ENCODE measurements around the gene IFNGR2. TPM values are rescaled to one million over a fixed set of nuclear protein-coding genes. Genes with fewer than 3 reads are reported as not detected.

IFNGR2 gene
- total RNA-seq, 1 donor from 2014 or later = 32.1 TPM

DNA sequence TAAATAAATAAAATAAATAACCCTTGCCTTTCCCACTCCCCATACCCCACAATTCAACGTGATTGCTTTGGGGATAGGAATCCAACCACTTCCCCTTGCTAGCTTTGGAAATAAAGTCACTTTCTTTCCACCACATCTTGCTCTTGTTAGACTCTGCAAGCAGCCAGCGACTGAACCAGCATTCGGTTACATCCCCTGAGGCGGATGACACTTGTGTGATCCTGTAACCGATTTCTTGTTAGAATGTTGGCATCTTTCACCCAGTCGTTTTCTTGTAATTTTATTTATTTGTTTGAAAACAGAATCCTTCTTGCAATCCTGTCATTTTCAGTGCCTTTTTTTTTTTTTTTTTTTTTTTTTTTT, 1.6 kb upstream of the IFNGR2 start:
- peaks cover 6% of the 10 kb centered on the region for H3K4me1 Mint-ChIP-seq (ENCODE audit: unreplicated experiment)
- no peaks in the 10 kb centered on the region for H3K9me3 Mint-ChIP-seq (ENCODE audit: unreplicated experiment)
- H3K27me3 Mint-ChIP-seq (ENCODE audit: unreplicated experiment) = peaks cover 7% of the 10 kb centered on the region
- no peak for DNase-seq (ENCODE audit: low spot score)
- no peak overlapping the region for H3K4me3 Mint-ChIP-seq (ENCODE audit: unreplicated experiment)
- no peak for TF ChIP-seq CTCF (IDR thresholded peaks at IDR 0.05; ENCODE audit: unreplicated experiment)
- no peak overlapping the region for H3K27ac Mint-ChIP-seq (ENCODE audit: unreplicated experiment)
- H3K36me3 Mint-ChIP-seq (ENCODE audit: low read depth, unreplicated experiment) = peaks cover 3% of the 10 kb centered on the region

- H3K27me3 Mint-ChIP-seq (ENCODE audit: unreplicated experiment) = peaks cover 7% of the 10 kb centered on the region
- no peaks in the 10 kb centered on the region for H3K9me3 Mint-ChIP-seq (ENCODE audit: unreplicated experiment)
- no peak overlapping the region for H3K27ac Mint-ChIP-seq (ENCODE audit: unreplicated experiment)
- H3K4me1 Mint-ChIP-seq (ENCODE audit: unreplicated experiment) = peaks cover 6% of the 10 kb centered on the region
- DNase-seq (ENCODE audit: low spot score) = peak; percentile 20
- H3K4me3 Mint-ChIP-seq (ENCODE audit: unreplicated experiment) = peak overlapping the region; percentile 85
- no peak for TF ChIP-seq CTCF (IDR thresholded peaks at IDR 0.05; ENCODE audit: unreplicated experiment)
- peaks cover 3% of the 10 kb centered on the region for H3K36me3 Mint-ChIP-seq (ENCODE audit: low read depth, unreplicated experiment)
These were observed 923 bp upstream of the IFNGR2 start for GRCh38 chr21:33402001-33402979.

DNA sequence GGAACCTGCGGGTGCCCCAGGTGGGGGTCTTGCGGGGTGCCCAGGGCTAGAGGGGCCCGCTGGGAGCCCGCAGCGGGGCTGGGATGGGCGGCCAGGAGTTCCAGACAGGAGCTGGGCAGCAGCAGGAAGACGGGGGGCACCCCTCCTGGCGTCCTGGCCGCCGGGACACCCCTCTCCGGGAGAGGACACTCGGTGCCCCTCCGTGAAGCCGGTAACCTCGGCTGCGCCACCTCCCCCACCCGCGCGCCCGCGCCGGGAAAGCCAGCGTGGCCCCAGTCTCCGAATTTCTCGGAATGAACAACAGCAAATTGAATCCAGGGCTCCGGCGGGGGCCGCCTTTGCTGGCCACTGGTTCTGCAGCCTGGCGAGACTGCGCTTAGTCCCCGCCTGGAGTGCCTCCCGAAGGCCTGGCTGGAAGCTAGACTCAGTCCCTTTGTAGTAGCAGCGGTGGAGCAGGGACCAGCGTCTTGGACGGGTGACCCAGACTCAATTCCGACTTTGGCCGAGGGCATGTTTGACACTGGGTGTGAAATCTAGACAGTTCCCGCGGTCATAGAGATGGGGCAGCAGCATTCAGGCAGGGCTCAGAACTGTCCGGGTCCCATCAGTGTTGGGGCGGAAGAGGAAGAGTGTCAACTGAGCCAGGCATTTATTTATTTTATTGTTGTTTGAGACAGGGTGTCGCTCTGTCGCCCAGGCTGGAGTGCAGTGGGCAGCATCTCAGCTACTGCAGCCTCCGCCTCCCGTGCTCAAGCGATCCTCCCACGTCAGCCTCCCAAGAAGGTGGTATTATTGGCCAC, 773 bp downstream of the IFNGR2 start:
- Mint-ChIP-seq H3K4me3 (ENCODE audit: unreplicated experiment) (peak overlapping the region; percentile 97), H3K9me3 (ENCODE audit: unreplicated experiment) (no peaks in the 10 kb centered on the region), H3K27me3 (ENCODE audit: unreplicated experiment) (peaks cover 7% of the 10 kb centered on the region), H3K4me1 (ENCODE audit: unreplicated experiment) (peaks cover 6% of the 10 kb centered on the region), H3K36me3 (ENCODE audit: low read depth, unreplicated experiment) (peaks cover 7% of the 10 kb centered on the region), H3K27ac (ENCODE audit: unreplicated experiment) (peak overlapping the region; percentile 86)
- peak; percentile 60 for DNase-seq (ENCODE audit: low spot score)
- no peak for TF ChIP-seq CTCF (IDR thresholded peaks at IDR 0.05; ENCODE audit: unreplicated experiment)

DNA sequence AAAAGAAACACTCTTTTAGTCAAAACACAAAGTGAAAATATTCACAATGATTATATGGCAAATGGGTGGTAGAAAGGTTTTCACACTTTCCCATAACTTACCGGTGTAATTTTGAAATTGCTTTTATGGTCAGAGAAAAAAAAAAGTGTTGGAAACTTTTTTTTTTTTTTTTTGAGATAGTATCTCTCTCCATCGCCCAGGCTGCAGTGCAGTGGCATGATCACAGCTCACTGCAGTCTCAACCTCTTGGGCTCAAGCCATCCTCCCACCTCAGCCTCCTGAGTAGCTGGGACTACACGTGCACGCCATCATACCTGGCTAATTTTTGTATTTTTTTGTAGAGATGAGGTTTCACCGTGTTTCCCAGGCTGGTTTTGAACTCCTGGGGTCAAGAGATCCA, 3.3 kb downstream of the IFNGR2 start:
- TF ChIP-seq CTCF (IDR thresholded peaks at IDR 0.05; ENCODE audit: unreplicated experiment) = no peak
- no peak overlapping the region for H3K27ac Mint-ChIP-seq (ENCODE audit: unreplicated experiment)
- peaks cover 6% of the 10 kb centered on the region for H3K4me1 Mint-ChIP-seq (ENCODE audit: unreplicated experiment)
- H3K36me3 Mint-ChIP-seq (ENCODE audit: low read depth, unreplicated experiment) = peaks cover 7% of the 10 kb centered on the region
- peaks cover 1% of the 10 kb centered on the region for H3K27me3 Mint-ChIP-seq (ENCODE audit: unreplicated experiment)
- no peak overlapping the region for H3K4me3 Mint-ChIP-seq (ENCODE audit: unreplicated experiment)
- no peaks in the 10 kb centered on the region for H3K9me3 Mint-ChIP-seq (ENCODE audit: unreplicated experiment)
- no peak for DNase-seq (ENCODE audit: low spot score)

All from endothelial cell (in vitro differentiated cells).